HuH-7 (cell line): ENCODE measurements around the gene STARD3NL.
A peak's percentile ranks its signal among the peaks of the same experiment; 100 is the strongest.

Experiments
- DNase-seq: peaks from one replicate; pipeline ENCODE4 v3.0.0; 2011; ENCODE audit warnings: low spot score

Gene STARD3NL

GRCh38 chr7:38185395-38186307 lies 7.6 kb downstream of the STARD3NL start:
- no peak for DNase-seq

- no peak for DNase-seq
Measured at GRCh38 chr7:38186593-38187314, 8.7 kb downstream of the STARD3NL start.

- no peak for DNase-seq
Measured at GRCh38 chr7:38187794-38188440, 9.9 kb downstream of the STARD3NL start.

- no peak for DNase-seq
Measured at GRCh38 chr7:38189231-38189938, 11.3 kb downstream of the STARD3NL start.

- DNase-seq, result no peak
Measured at GRCh38 chr7:38190011-38190410, 12.0 kb downstream of the STARD3NL start.

DNA sequence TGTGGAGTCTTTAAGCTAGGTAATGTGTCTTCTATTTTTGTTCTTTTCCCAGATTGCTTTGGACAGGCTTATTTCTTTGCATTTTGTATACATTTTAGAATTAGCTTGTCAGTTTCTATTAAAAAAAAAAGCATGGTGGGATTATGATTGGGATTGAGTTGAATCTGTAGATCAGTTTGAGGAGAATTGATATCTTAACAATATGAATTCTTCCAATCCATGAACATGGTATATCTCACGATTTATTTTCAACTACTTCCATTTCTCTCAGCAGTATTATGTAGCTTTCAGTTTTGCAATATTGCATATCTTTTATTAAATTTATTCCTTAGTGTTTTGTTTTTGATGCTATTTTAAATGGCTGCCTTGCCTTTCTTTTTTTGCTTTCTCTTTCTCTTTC lies 13.7 kb downstream of the STARD3NL start:
- DNase-seq, result no peak

DNA sequence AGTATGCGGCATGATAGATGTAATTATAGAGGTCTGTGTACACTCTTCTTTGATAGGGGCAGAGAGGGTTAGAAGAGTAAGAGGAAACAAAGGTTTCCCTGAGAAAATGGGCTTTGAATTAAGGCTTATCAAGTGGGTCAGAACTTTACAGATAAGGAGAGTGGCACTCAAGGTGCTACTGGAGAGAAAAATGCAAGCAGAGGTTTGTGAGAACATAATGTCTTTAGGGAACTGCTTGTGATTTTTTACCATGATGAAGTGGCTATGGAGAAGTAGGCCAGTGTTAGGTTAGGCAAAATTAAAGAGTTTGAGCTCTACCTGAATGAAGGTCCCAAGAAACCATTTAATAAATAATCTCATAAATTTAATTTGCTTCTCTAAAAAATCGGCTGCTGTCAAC lies 14.3 kb downstream of the STARD3NL start:
- DNase-seq, result no peak

DNA sequence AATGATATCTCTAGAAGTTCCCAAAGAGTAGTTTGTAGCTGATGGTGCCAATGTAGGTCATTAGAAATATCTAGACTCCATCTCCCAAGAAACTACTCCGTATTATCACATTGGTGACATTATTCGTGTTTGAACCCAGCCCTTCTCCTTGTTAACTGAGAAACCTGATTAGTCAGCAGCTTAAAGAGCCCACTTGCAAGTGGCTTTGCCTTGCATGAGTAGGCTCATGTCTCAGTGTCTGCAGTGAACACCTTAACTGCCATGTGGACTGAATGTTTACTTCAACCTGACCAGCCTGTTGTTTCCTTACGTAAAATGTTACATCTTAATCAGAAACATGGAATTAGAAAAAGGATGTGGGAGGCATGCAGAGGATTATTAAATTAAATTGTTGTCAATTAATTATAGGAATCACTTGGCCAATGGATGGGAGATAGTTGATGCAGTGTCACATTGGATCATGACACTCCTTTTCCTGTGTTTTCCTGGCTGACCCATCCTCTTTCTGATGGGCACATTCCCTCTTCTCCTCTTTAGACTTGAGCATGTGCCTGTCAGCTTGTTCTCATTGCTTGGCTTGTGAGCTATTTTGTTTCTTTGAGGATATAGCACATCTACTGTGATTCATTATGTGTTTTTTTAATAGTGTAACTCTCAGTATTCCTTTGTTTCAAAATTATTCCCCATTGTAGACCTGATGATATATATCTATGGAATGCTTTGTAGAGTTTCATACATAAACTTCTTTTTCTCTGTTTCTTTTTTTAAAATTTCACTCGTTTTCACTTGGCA lies 18.0 kb downstream of the STARD3NL start:
- no peak for DNase-seq

- no peak for DNase-seq
Measured at GRCh38 chr7:38198366-38198765, 20.3 kb downstream of the STARD3NL start.

- DNase-seq, result no peak
Measured at GRCh38 chr7:38199154-38199553, 21.1 kb downstream of the STARD3NL start.

GRCh38 chr7:38199782-38200181 lies 21.7 kb downstream of the STARD3NL start:
- DNase-seq, result no peak

DNA sequence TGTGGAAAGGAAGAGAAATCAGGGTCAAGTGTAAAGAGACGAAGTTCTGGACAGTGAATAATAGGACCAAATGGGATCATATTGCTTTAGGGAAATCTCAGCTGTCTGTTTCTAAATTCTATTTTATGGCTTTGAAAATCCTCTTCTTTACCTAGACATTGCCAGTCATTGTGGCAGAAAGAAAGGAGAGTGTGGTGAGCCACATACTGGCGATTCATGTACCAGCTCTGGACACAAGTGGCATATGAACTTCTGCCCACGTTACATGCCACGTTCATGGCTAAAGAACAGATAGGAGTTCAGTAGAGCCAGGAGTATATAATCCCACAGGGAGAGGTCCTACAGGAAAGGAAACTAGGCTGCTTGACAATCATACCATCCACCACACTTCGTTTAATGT lies 28.0 kb downstream of the STARD3NL start:
- DNase-seq, result no peak

- no peak for DNase-seq
Measured at GRCh38 chr7:38207843-38208242, 29.8 kb downstream of the STARD3NL start.

DNA sequence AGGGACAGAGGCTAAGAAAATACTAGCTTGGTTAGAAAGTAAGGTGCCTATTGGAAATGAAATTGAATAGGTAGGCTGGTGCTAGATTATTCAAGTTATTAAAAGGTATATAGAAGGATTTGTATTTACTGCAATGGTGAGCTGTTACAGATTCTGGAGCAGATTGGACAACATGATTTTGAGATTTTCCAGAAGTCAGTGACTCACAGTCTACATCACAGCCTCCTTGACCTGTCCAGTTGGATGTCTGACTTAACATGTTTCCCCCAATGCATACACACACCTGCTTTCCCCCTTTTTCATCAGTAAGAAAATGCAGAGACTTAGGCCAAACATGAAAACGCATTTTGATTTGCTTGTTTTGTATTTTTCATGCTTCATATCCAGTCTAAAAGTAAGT lies 33.4 kb downstream of the STARD3NL start:
- no peak for DNase-seq

DNA sequence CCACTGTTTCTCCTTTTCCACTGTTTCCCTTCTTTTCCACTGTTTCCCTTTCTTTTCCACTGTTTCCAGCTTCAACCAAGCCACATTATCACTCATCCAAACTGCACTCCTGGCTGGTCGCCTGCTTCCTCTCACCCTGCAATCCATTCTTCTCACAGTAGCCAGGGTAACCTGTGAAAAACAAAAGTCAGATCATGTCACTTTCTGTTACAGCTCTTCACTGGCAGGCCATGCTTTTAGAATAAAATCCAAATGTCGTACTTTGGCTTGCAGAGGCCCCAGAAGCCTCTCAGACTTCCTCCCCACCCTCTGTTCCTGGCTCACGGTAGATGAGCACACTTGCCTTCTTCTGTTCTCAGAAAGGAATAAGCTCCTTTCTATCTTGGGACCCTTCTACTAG lies 33.9 kb downstream of the STARD3NL start:
- DNase-seq, result no peak

- DNase-seq, result no peak
Measured at GRCh38 chr7:38215115-38215514, 37.1 kb downstream of the STARD3NL start.

GRCh38 chr7:38215735-38216670 lies 38.0 kb downstream of the STARD3NL start:
- DNase-seq, result peak; percentile 58

GRCh38 chr7:38217672-38218071 lies 39.6 kb downstream of the STARD3NL start:
- DNase-seq, result no peak

DNA sequence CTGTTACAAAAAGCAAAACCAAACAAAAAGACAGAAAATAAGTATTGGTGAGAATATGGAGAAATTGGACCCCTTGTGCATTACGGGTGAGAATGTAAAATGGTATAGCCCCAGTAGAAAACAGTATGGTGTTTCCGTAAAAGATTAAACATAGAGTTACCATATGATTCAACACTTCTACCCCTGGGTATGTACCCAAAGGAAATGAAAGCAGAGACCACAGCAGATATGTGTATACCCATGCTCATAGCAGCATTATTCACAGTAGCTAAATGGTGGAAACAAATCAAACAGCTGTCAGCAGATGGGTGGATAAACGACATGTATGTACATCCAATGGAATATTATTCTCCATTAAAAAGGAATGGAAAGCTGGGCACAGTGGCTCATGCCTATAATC lies 42.4 kb downstream of the STARD3NL start:
- no peak for DNase-seq

DNA sequence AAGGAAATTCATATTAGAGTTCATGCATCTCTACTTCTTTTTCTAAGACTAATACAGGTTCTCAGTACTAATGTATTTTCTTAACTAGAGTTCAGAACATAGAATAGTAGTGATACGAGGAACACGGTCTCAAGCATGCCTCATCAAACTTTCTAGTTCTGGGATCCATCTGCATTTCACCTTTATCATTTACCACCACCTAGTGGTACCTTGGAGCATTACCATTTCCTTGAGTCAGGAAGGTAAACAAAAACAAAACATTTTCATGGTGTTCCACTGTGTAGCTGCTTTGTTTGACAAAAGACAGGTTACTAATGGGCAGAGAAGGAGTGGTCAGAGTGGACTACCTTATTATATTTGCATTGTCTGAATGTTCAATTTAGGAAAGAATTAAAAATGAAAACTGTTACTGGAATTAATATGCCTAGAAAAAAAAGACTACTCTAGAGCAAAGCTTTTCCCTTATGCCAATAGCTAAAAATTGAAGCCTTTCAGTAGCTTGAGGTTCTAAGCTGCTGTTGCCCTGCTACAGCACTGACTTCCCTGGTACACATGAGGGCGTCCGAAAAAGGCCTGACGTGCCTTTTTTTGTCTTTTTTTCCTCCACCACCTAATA lies 44.5 kb downstream of the STARD3NL start:
- DNase-seq, result peak; percentile 26
